ENCODE results near the gene MYL7. TPM values are rescaled to one million over a fixed set of nuclear protein-coding genes. Genes with fewer than 3 reads are reported as not detected.

The MYL7 gene
- total RNA-seq, 4 donors from 2014 or later, result not detected

GRCh38 chr7:44101303-44101965, 39.7 kb downstream of the MYL7 start:
- TF ChIP-seq CTCF (IDR thresholded peaks at IDR 0.05; ENCODE audit: low read depth), result no peak

- TF ChIP-seq CTCF (IDR thresholded peaks at IDR 0.05; ENCODE audit: low read depth), result no peak
Measured at GRCh38 chr7:44100458-44101302, 40.5 kb downstream of the MYL7 start.

- TF ChIP-seq CTCF (IDR thresholded peaks at IDR 0.05; ENCODE audit: low read depth), result no peak
Measured at GRCh38 chr7:44099669-44100068, 41.5 kb downstream of the MYL7 start.

- no peak for TF ChIP-seq CTCF (IDR thresholded peaks at IDR 0.05; ENCODE audit: low read depth)
Measured at GRCh38 chr7:44098092-44099068, 42.8 kb downstream of the MYL7 start.

- TF ChIP-seq CTCF (IDR thresholded peaks at IDR 0.05; ENCODE audit: low read depth), result no peak
Measured at GRCh38 chr7:44097064-44097932, 43.8 kb downstream of the MYL7 start.

GRCh38 chr7:44096326-44096881, 44.7 kb downstream of the MYL7 start:
- no peak for TF ChIP-seq CTCF (IDR thresholded peaks at IDR 0.05; ENCODE audit: low read depth)

All from subcutaneous adipose tissue (tissue), 4 donors.